ENCODE results near the gene PIK3AP1. TPM values are rescaled to one million over a fixed set of nuclear protein-coding genes. Genes with fewer than 3 reads are reported as not detected.

The PIK3AP1 gene
- total and polyA plus RNA-seq, 2 of the 8 experiments (the other 6 are each of a cell fraction or from before 2014, with no cell fraction given): 1.9 to 4.5 TPM

- Histone ChIP-seq H3K9ac (replicated peaks in 1 of 4; ENCODE audit: extremely low read depth in 1 of 4, low read depth in 3 of 4, low read length in 3 of 4) (no peak overlapping the region), H4K91ac (replicated peaks; ENCODE audit: insufficient read length, low read length) (no peak overlapping the region), H3K14ac (ENCODE audit: insufficient read length) (no peak overlapping the region), H3K79me2 (ENCODE audit: control insufficient read depth in 1 of 2, insufficient read depth in 2 of 2, low read length in 2 of 2) (peaks cover 0 to 97% of the 10 kb centered on the region in 2 experiments; a peak in 3 of 4 replicates), H4K20me1 (replicated peaks in 1 of 2; ENCODE audit: control insufficient read depth in 1 of 2, insufficient read depth in 2 of 2, low read length in 2 of 2) (peaks cover 12 to 17% of the 10 kb centered on the region in 2 experiments), H3K27me3 (replicated peaks in 1 of 4; ENCODE audit: control insufficient read depth in 3 of 4, extremely low read depth in 1 of 4, insufficient read depth in 3 of 4, low read length in 3 of 4) (no peaks in the 10 kb centered on the region), H3K79me1 (ENCODE audit: low read depth, low read length) (no peaks in the 10 kb centered on the region), H3K23ac (ENCODE audit: insufficient read length) (no peak overlapping the region), H3K4me2 (ENCODE audit: insufficient read depth in 1 of 2, low read depth in 2 of 2, low read length in 2 of 2) (no peak overlapping the region), H3K4me1 (replicated peaks in 1 of 4; ENCODE audit: control insufficient read depth in 3 of 4, insufficient read depth in 4 of 4, low read length in 3 of 4) (peaks cover 0 to 6% (median 2%) of the 10 kb centered on the region in 4 experiments; a peak in 1 of 7 replicates), H3K4ac (replicated peaks; ENCODE audit: insufficient read length, low read depth, low read length) (no peak overlapping the region), H2BK5ac (ENCODE audit: low read depth, low read length) (no peak overlapping the region), H3K9me3 (ENCODE audit: insufficient read depth in 2 of 2, low read depth in 1 of 2, low read length in 1 of 2) (no peaks in the 10 kb centered on the region), H2AK5ac (ENCODE audit: low read depth, low read length) (no peak overlapping the region), H3K4me3 (ENCODE audit: extremely low read depth in 1 of 4, insufficient read depth in 2 of 4, low read depth in 3 of 4, low read length in 4 of 4) (no peak overlapping the region), H4K8ac (ENCODE audit: extremely low read depth, insufficient read depth, low read length) (no peak overlapping the region), H2BK120ac (replicated peaks; ENCODE audit: low read depth, low read length) (no peak overlapping the region), H4K5ac (ENCODE audit: insufficient read length, low read depth, low read length) (no peak overlapping the region), H3K23me2 (ENCODE audit: low read depth, low read length) (no peaks in the 10 kb centered on the region), H3K56ac (replicated peaks; ENCODE audit: insufficient read length, low read depth, low read length) (no peak overlapping the region), H3K36me3 (ENCODE audit: control insufficient read depth in 2 of 4, insufficient read depth in 4 of 4, low read length in 3 of 4) (peaks cover 3 to 16% (median 6%) of the 10 kb centered on the region in 4 experiments; a peak in 4 of 8 replicates), H2BK12ac (ENCODE audit: low read depth, low read length) (no peak overlapping the region), H2BK15ac (ENCODE audit: low read length) (no peak overlapping the region), H3K18ac (ENCODE audit: extremely low read depth, low read length) (no peak overlapping the region), H3K27ac (ENCODE audit: low read depth, low read length) (no peak overlapping the region), H2AFZ (ENCODE audit: low read length) (no peak overlapping the region), H2BK20ac (ENCODE audit: low read length) (no peak overlapping the region)
- FAIRE-seq (no peak), DNase-seq (ENCODE audit: low read depth in 1 of 2, low spot score in 2 of 2) (no peak)
- TF ChIP-seq HDAC2 (IDR thresholded peaks at IDR 0.05; ENCODE audit: borderline replicate concordance in 1 of 2, low read depth in 2 of 2, low read length in 2 of 2) (no peak), RAD21 (IDR thresholded peaks at IDR 0.05 in 1 of 2, conservative IDR thresholded peaks at IDR 0.05 in 1 of 2; ENCODE audit: low read depth in 2 of 2, low read length in 2 of 2) (no peak), ASH2L (IDR thresholded peaks at IDR 0.05; ENCODE audit: low read length) (no peak), NANOG (IDR thresholded peaks at IDR 0.05; ENCODE audit: insufficient read depth, low read depth, low read length, poor library complexity, severe bottlenecking) (no peak), POLR2AphosphoS5 (IDR thresholded peaks at IDR 0.05; ENCODE audit: low read depth, low read length) (no peak)
- TF ChIP-seq, protein P1, sequence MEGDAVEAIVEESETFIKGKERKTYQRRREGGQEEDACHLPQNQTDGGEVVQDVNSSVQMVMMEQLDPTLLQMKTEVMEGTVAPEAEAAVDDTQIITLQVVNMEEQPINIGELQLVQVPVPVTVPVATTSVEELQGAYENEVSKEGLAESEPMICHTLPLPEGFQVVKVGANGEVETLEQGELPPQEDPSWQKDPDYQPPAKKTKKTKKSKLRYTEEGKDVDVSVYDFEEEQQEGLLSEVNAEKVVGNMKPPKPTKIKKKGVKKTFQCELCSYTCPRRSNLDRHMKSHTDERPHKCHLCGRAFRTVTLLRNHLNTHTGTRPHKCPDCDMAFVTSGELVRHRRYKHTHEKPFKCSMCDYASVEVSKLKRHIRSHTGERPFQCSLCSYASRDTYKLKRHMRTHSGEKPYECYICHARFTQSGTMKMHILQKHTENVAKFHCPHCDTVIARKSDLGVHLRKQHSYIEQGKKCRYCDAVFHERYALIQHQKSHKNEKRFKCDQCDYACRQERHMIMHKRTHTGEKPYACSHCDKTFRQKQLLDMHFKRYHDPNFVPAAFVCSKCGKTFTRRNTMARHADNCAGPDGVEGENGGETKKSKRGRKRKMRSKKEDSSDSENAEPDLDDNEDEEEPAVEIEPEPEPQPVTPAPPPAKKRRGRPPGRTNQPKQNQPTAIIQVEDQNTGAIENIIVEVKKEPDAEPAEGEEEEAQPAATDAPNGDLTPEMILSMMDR (IDR thresholded peaks at IDR 0.05; ENCODE audit: control extremely low read depth in 1 of 3, insufficient read depth in 1 of 3, low read depth in 1 of 3, low read length in 3 of 3): no peak
- ChIA-PET POLR2A (ENCODE audit: partially characterized antibody) (no interaction called here), CTCF (ENCODE audit: partially characterized antibody) (no interaction called here)
- 92% methylated on average over 2 of the region's 2 CpGs; no CpG with 5 or more reads in 1 of the 2 experiments for WGBS, 2 experiments (ENCODE audit: extremely low coverage in 1 of 2, insufficient coverage in 1 of 2, insufficient read length in 1 of 2, insufficient replicate concordance in 2 of 2, low coverage in 1 of 2, low lambda C conversion rate in 2 of 2, missing lambda C conversion rate in 1 of 2)
Observed at GRCh38 chr10:96579133-96579532, 141.2 kb downstream of the PIK3AP1 start.

Data from H1 (cell line).